T-helper 17 cell (primary cell): Measurements from ENCODE around the gene EVC2. TPM values are rescaled to one million over a fixed set of nuclear protein-coding genes. Genes with fewer than 3 reads are reported as not detected.

Experiments used
- ATAC-seq: fragments of 150-1000 bp; cut with Tn5 transposase; 2 replicates; pipeline ENCODE4 v1.10.0; 2021; ENCODE audit warnings: mild to moderate bottlenecking, moderate library complexity
- DNase-seq, 3 donors: peaks; one replicate each; pipeline versions ENCODE4 v3.0.0 to v3.0.0-alpha.2; 2020 to 2021
- H3K9me3 ChIP-seq: one replicate; pipeline ENCODE4 v1.7.0; 2013; ENCODE audit warnings: low read length, mild to moderate bottlenecking; ENCODE audit not compliant: control insufficient read depth, poor library complexity, severe bottlenecking
- H3K27ac Mint-ChIP-seq: one replicate; pipeline ENCODE4 v1.8.0; 2022; ENCODE audit warnings: mild to moderate bottlenecking, moderate library complexity, mixed read lengths
- H3K27me3 Mint-ChIP-seq: one replicate; pipeline ENCODE4 v1.8.0; 2022; ENCODE audit warnings: mixed read lengths
- H3K36me3 Mint-ChIP-seq: one replicate; pipeline ENCODE4 v1.8.0; 2022; ENCODE audit warnings: low read depth, mixed read lengths
- H3K4me1 Mint-ChIP-seq: one replicate; pipeline ENCODE4 v1.8.0; 2022; ENCODE audit warnings: mild to moderate bottlenecking, mixed read lengths
- H3K4me3 Mint-ChIP-seq: one replicate; pipeline ENCODE4 v1.8.0; 2022; ENCODE audit warnings: mild to moderate bottlenecking, moderate library complexity, mixed read lengths
- total RNA-seq, 4 donors: library from RNA in 2 of 4; stranded (reverse) in 2 of 4; gene quantifications; one replicate each; pipeline ENCODE4 v1.2.3 and lab custom pipeline; 2022 to 2026

The EVC2 gene
- total RNA-seq, 2 donors from 2014 or later, result 3.6 to 6.8 TPM

- no peaks in the 10 kb centered on the region for H3K36me3 Mint-ChIP-seq
- H3K9me3 ChIP-seq, result no peaks in the 10 kb centered on the region
- H3K27ac Mint-ChIP-seq, result no peak overlapping the region
- H3K4me1 Mint-ChIP-seq, result peaks cover 7% of the 10 kb centered on the region
- no peak for ATAC-seq
- H3K27me3 Mint-ChIP-seq, result peaks cover 15% of the 10 kb centered on the region
- H3K4me3 Mint-ChIP-seq, result no peak overlapping the region
- no peak for DNase-seq
These were observed 4.1 kb downstream of the EVC2 start for GRCh38 chr4:5704276-5704675.

GRCh38 chr4:5703831-5704230 lies 4.5 kb downstream of the EVC2 start:
- Mint-ChIP-seq H3K27me3 (peaks cover 15% of the 10 kb centered on the region), H3K4me1 (peaks cover 7% of the 10 kb centered on the region), H3K27ac (no peak overlapping the region), H3K36me3 (no peaks in the 10 kb centered on the region), H3K4me3 (no peak overlapping the region)
- no peak for ATAC-seq
- no peaks in the 10 kb centered on the region for H3K9me3 ChIP-seq
- no peak for DNase-seq

GRCh38 chr4:5701971-5702370 lies 6.4 kb downstream of the EVC2 start:
- ATAC-seq, result no peak
- Mint-ChIP-seq H3K4me3 (no peak overlapping the region), H3K27me3 (peaks cover 7% of the 10 kb centered on the region), H3K36me3 (no peaks in the 10 kb centered on the region), H3K4me1 (peaks cover 2% of the 10 kb centered on the region), H3K27ac (no peak overlapping the region)
- H3K9me3 ChIP-seq, result no peaks in the 10 kb centered on the region
- no peak for DNase-seq

GRCh38 chr4:5700459-5700858 lies 7.9 kb downstream of the EVC2 start:
- Mint-ChIP-seq H3K36me3 (no peaks in the 10 kb centered on the region), H3K4me3 (no peak overlapping the region), H3K27me3 (no peaks in the 10 kb centered on the region), H3K27ac (no peak overlapping the region), H3K4me1 (no peaks in the 10 kb centered on the region)
- DNase-seq (no peak), ATAC-seq (no peak)
- H3K9me3 ChIP-seq, result no peaks in the 10 kb centered on the region

- Mint-ChIP-seq H3K27ac (no peak overlapping the region), H3K4me3 (no peak overlapping the region), H3K27me3 (no peaks in the 10 kb centered on the region), H3K4me1 (no peaks in the 10 kb centered on the region), H3K36me3 (no peaks in the 10 kb centered on the region)
- no peak for ATAC-seq
- no peaks in the 10 kb centered on the region for H3K9me3 ChIP-seq
- no peak for DNase-seq
These were observed 12.0 kb downstream of the EVC2 start for GRCh38 chr4:5696341-5696740.

GRCh38 chr4:5693871-5694270 lies 14.5 kb downstream of the EVC2 start:
- no peak overlapping the region for H3K4me3 Mint-ChIP-seq
- peaks cover 2% of the 10 kb centered on the region for H3K36me3 Mint-ChIP-seq
- DNase-seq (no peak), ATAC-seq (no peak)
- no peaks in the 10 kb centered on the region for H3K27me3 Mint-ChIP-seq
- no peak overlapping the region for H3K27ac Mint-ChIP-seq
- H3K4me1 Mint-ChIP-seq, result no peaks in the 10 kb centered on the region
- no peaks in the 10 kb centered on the region for H3K9me3 ChIP-seq

- no peaks in the 10 kb centered on the region for H3K4me1 Mint-ChIP-seq
- peaks cover 2% of the 10 kb centered on the region for H3K36me3 Mint-ChIP-seq
- ATAC-seq, result no peak
- H3K27me3 Mint-ChIP-seq, result no peaks in the 10 kb centered on the region
- no peaks in the 10 kb centered on the region for H3K9me3 ChIP-seq
- no peak overlapping the region for H3K27ac Mint-ChIP-seq
- H3K4me3 Mint-ChIP-seq, result no peak overlapping the region
- DNase-seq, result no peak
These were observed 16.7 kb downstream of the EVC2 start for GRCh38 chr4:5691491-5692132.

- Mint-ChIP-seq H3K27ac (no peak overlapping the region), H3K36me3 (peaks cover 2% of the 10 kb centered on the region), H3K4me1 (no peaks in the 10 kb centered on the region), H3K4me3 (no peak overlapping the region), H3K27me3 (no peaks in the 10 kb centered on the region)
- ATAC-seq, result no peak
- no peak for DNase-seq
- H3K9me3 ChIP-seq, result no peaks in the 10 kb centered on the region
These were observed 19.3 kb downstream of the EVC2 start for GRCh38 chr4:5689065-5689464.

- H3K27me3 Mint-ChIP-seq, result no peaks in the 10 kb centered on the region
- ATAC-seq, result no peak
- peaks cover 2% of the 10 kb centered on the region for H3K36me3 Mint-ChIP-seq
- DNase-seq, result no peak
- no peak overlapping the region for H3K27ac Mint-ChIP-seq
- no peak overlapping the region for H3K4me3 Mint-ChIP-seq
- H3K9me3 ChIP-seq, result no peaks in the 10 kb centered on the region
- H3K4me1 Mint-ChIP-seq, result no peaks in the 10 kb centered on the region
These were observed 22.0 kb downstream of the EVC2 start for GRCh38 chr4:5686338-5686737.

- H3K36me3 Mint-ChIP-seq, result peaks cover 2% of the 10 kb centered on the region
- ATAC-seq, result no peak
- H3K4me1 Mint-ChIP-seq, result no peaks in the 10 kb centered on the region
These were observed 23.1 kb downstream of the EVC2 start for GRCh38 chr4:5685296-5685695.

GRCh38 chr4:5683566-5683965 lies 24.8 kb downstream of the EVC2 start:
- no peak for ATAC-seq
- no peak for DNase-seq
- Mint-ChIP-seq H3K36me3 (no peaks in the 10 kb centered on the region), H3K4me3 (no peak overlapping the region), H3K27ac (no peak overlapping the region), H3K4me1 (no peaks in the 10 kb centered on the region), H3K27me3 (no peaks in the 10 kb centered on the region)
- H3K9me3 ChIP-seq, result no peaks in the 10 kb centered on the region

More at GRCh38 chr4:5685296-5685695, 23.1 kb downstream of the EVC2 start:
- H3K27me3 Mint-ChIP-seq, result no peaks in the 10 kb centered on the region
- H3K4me3 Mint-ChIP-seq, result no peak overlapping the region
- no peaks in the 10 kb centered on the region for H3K9me3 ChIP-seq
- DNase-seq, result no peak
- H3K27ac Mint-ChIP-seq, result no peak overlapping the region

GRCh38 chr4:5678977-5679376 lies 29.4 kb downstream of the EVC2 start:
- Mint-ChIP-seq H3K27ac (peak overlapping the region; percentile 19), H3K36me3 (no peaks in the 10 kb centered on the region)

GRCh38 chr4:5676763-5677162 lies 31.6 kb downstream of the EVC2 start:
- no peaks in the 10 kb centered on the region for H3K27me3 Mint-ChIP-seq
- H3K27ac Mint-ChIP-seq, result no peak overlapping the region
- no peaks in the 10 kb centered on the region for H3K9me3 ChIP-seq
- DNase-seq, result no peak
- H3K4me3 Mint-ChIP-seq, result no peak overlapping the region
- ATAC-seq, result no peak
- no peaks in the 10 kb centered on the region for H3K4me1 Mint-ChIP-seq
- H3K36me3 Mint-ChIP-seq, result no peaks in the 10 kb centered on the region

More at GRCh38 chr4:5678977-5679376, 29.4 kb downstream of the EVC2 start:
- Mint-ChIP-seq H3K4me1 (no peaks in the 10 kb centered on the region), H3K27me3 (no peaks in the 10 kb centered on the region), H3K4me3 (no peak overlapping the region)
- no peak for DNase-seq
- H3K9me3 ChIP-seq, result no peaks in the 10 kb centered on the region
- no peak for ATAC-seq

GRCh38 chr4:5666741-5667140 lies 41.6 kb downstream of the EVC2 start:
- H3K36me3 Mint-ChIP-seq, result no peaks in the 10 kb centered on the region
- DNase-seq, result no peak
- H3K4me3 Mint-ChIP-seq, result no peak overlapping the region
- no peaks in the 10 kb centered on the region for H3K9me3 ChIP-seq
- H3K4me1 Mint-ChIP-seq, result no peaks in the 10 kb centered on the region
- no peak overlapping the region for H3K27ac Mint-ChIP-seq
- no peak for ATAC-seq
- H3K27me3 Mint-ChIP-seq, result no peaks in the 10 kb centered on the region
